BJ (cell line): ENCODE results near the gene FAM107B. TPM values are rescaled to one million over a fixed set of nuclear protein-coding genes. Genes with fewer than 3 reads are reported as not detected.

Source experiments
- CTCF ChIA-PET: fragments of 350-600 bp; formaldehyde crosslinking; extraction: SDS; loops from one replicate; lab custom pipeline; 2021; ENCODE audit warnings: antibody characterized with exemption, inconsistent platforms; lab: Yijun Ruan, JAX
- POLR2A ChIA-PET: fragments of 300-600 bp; sonication (Branson Sonifier 250); formaldehyde crosslinking; extraction: SDS; loops from one replicate; lab custom pipeline; 2021; ENCODE audit warnings: antibody characterized with exemption; lab: Charles Lee
- DNase-seq: peaks from one replicate; pipeline ENCODE4 v3.0.0-alpha.2; 2011; ENCODE audit warnings: low read depth
- H3K27me3 ChIP-seq: 2 replicates; pipeline ENCODE4 v1.6.0; 2011; ENCODE audit warnings: low read length; ENCODE audit not compliant: control insufficient read depth, insufficient read depth
- H3K36me3 ChIP-seq: 2 replicates; pipeline ENCODE4 v1.5.1; 2011; ENCODE audit warnings: low read length; ENCODE audit not compliant: control insufficient read depth, insufficient read depth
- H3K4me3 ChIP-seq: 2 replicates; pipeline ENCODE4 v1.5.1; 2011; ENCODE audit warnings: low read depth, mild to moderate bottlenecking, control low read depth, low read length
- CTCF ChIP-seq: IDR thresholded peaks from 2 replicates; pipeline ENCODE4 v1.5.1; 2011; ENCODE audit warnings: low read depth, mild to moderate bottlenecking, control low read depth, inconsistent platforms, low read length, moderate library complexity; ENCODE audit not compliant: insufficient read depth
- polyA plus RNA-seq: library from polyadenylated mRNA; depleted of rRNA; stranded (reverse); fragments of >200 nt; gene quantifications from 2 replicates; pipeline ENCODE4 v1.2.3, GENCODE V29; 2011

FAM107B gene
- polyA plus RNA-seq, 1 experiment = 11.3 TPM

GRCh38 chr10:14489522-14490177 lies 285.0 kb downstream of the FAM107B start:
- no peak overlapping the region for H3K4me3 ChIP-seq
- H3K27me3 ChIP-seq = peaks cover 14% of the 10 kb centered on the region
- no peak for DNase-seq
- no peak for TF ChIP-seq CTCF
- no peaks in the 10 kb centered on the region for H3K36me3 ChIP-seq
- POLR2A ChIA-PET = no interaction called here
- CTCF ChIA-PET = interaction anchor here (1.3 to 3.4 kb wide), 3 partner anchors 9 to 11 kb away, joined by 4 to 10 read pairs (median 5); no protein-coding TSS in a partner anchor

- H3K36me3 ChIP-seq = no peaks in the 10 kb centered on the region
- peaks cover 21% of the 10 kb centered on the region for H3K27me3 ChIP-seq
- no peak for TF ChIP-seq CTCF
- CTCF ChIA-PET = interaction anchor here (0.6 to 3.4 kb wide), 7 partner anchors 9 to 841 kb away, joined by 3 to 16 read pairs (median 4); no protein-coding TSS in a partner anchor
- POLR2A ChIA-PET = no interaction called here
- no peak overlapping the region for H3K4me3 ChIP-seq
- DNase-seq = no peak
Measured at GRCh38 chr10:14487488-14487883, 287.2 kb downstream of the FAM107B start.

- CTCF ChIA-PET = interaction anchor here (0.6 to 3.4 kb wide), 6 partner anchors 8 to 841 kb away, joined by 3 to 16 read pairs (median 4); no protein-coding TSS in a partner anchor
- no peak overlapping the region for H3K4me3 ChIP-seq
- H3K27me3 ChIP-seq = peaks cover 21% of the 10 kb centered on the region
- no peaks in the 10 kb centered on the region for H3K36me3 ChIP-seq
- POLR2A ChIA-PET = no interaction called here
- no peak for DNase-seq
- no peak for TF ChIP-seq CTCF
Measured at GRCh38 chr10:14486777-14487487, 287.8 kb downstream of the FAM107B start.

- no peaks in the 10 kb centered on the region for H3K36me3 ChIP-seq
- ChIA-PET CTCF (interaction anchor here (2.6 to 3.4 kb wide), 2 partner anchors 7 to 12 kb away, joined by 10 to 16 read pairs; no protein-coding TSS in a partner anchor), POLR2A (no interaction called here)
- no peak overlapping the region for H3K4me3 ChIP-seq
- TF ChIP-seq CTCF = no peak
- H3K27me3 ChIP-seq = peaks cover 21% of the 10 kb centered on the region
- DNase-seq = no peak
Measured at GRCh38 chr10:14485986-14486385, 288.7 kb downstream of the FAM107B start.

- DNase-seq = no peak
- ChIA-PET CTCF (interaction anchor here (0.6 to 0.8 kb wide), 2 partner anchors 54 to 402 kb away, joined by 3 read pairs; no protein-coding TSS in a partner anchor), POLR2A (no interaction called here)
- TF ChIP-seq CTCF = no peak
- Histone ChIP-seq H3K27me3 (peaks cover 19% of the 10 kb centered on the region), H3K4me3 (no peak overlapping the region), H3K36me3 (no peaks in the 10 kb centered on the region)
Measured at GRCh38 chr10:14483417-14483816, 291.3 kb downstream of the FAM107B start.
